Mesodermal cell (in vitro differentiated cells): ENCODE results near the gene IL5.
A peak's percentile ranks its signal among the peaks of the same experiment; 100 is the strongest.

Source experiments
- H3K27ac ChIP-seq: 2 replicates; pipeline ENCODE4 v1.7.0; 2013; ENCODE audit warnings: mild to moderate bottlenecking, low read depth, low read length, moderate library complexity; ENCODE audit not compliant: severe bottlenecking
- H3K36me3 ChIP-seq: 2 replicates; pipeline ENCODE4 v1.7.1; 2013; ENCODE audit warnings: mild to moderate bottlenecking, low read length, moderate library complexity; ENCODE audit not compliant: control insufficient read depth, insufficient read depth
- H3K4me1 ChIP-seq: one replicate; pipeline ENCODE4 v1.7.1; 2013; ENCODE audit warnings: mild to moderate bottlenecking, low read length; ENCODE audit not compliant: insufficient read depth, control insufficient read depth, poor library complexity, severe bottlenecking
- H3K4me3 ChIP-seq: 2 replicates; pipeline ENCODE4 v1.7.0; 2013; ENCODE audit warnings: low read length, control low read depth, mild to moderate bottlenecking; ENCODE audit not compliant: insufficient read depth, poor library complexity, severe bottlenecking; ENCODE audit errors: extremely low read depth
- H3K9me3 ChIP-seq: 2 replicates; pipeline ENCODE4 v1.7.1; 2013; ENCODE audit warnings: mild to moderate bottlenecking, low read length, moderate library complexity; ENCODE audit not compliant: control insufficient read depth
- WGBS, 2 experiments: methylation state at CpG; one replicate each; pipeline ENCODE4 v1.1.5; 2013; ENCODE audit warnings: missing lambda C conversion rate in 2 of 2; ENCODE audit not compliant: insufficient coverage in 2 of 2; 5-methylcytosine and 5-hydroxymethylcytosine counted together

Gene IL5

GRCh38 chr5:132498686-132499271 lies 44.5 kb downstream of the IL5 start:
- Histone ChIP-seq H3K9me3 (no peaks in the 10 kb centered on the region), H3K36me3 (no peaks in the 10 kb centered on the region), H3K4me1 (peaks cover 26% of the 10 kb centered on the region), H3K4me3 (no peak overlapping the region), H3K27ac (no peak overlapping the region)
- 85 to 92% methylated on average over 3 to 4 of the region's 4 CpGs for WGBS, 2 experiments

GRCh38 chr5:132498152-132498551 lies 45.2 kb downstream of the IL5 start:
- WGBS, 2 experiments = 87 to 90% methylated on average over 3 of the region's 3 CpGs
- Histone ChIP-seq H3K4me1 (peaks cover 26% of the 10 kb centered on the region), H3K27ac (peak overlapping the region; percentile 70), H3K9me3 (no peaks in the 10 kb centered on the region), H3K4me3 (no peak overlapping the region), H3K36me3 (no peaks in the 10 kb centered on the region)

GRCh38 chr5:132497488-132497997 lies 45.8 kb downstream of the IL5 start:
- 86 to 100% methylated on average over 1 to 2 of the region's 6 CpGs for WGBS, 2 experiments
- Histone ChIP-seq H3K9me3 (no peaks in the 10 kb centered on the region), H3K4me1 (peaks cover 25% of the 10 kb centered on the region), H3K36me3 (no peaks in the 10 kb centered on the region), H3K27ac (peak overlapping the region; percentile 70), H3K4me3 (no peak overlapping the region)

GRCh38 chr5:132496631-132497487 lies 46.5 kb downstream of the IL5 start:
- peaks cover 27% of the 10 kb centered on the region for H3K4me1 ChIP-seq
- peak overlapping the region; percentile 70 for H3K27ac ChIP-seq
- H3K9me3 ChIP-seq = no peaks in the 10 kb centered on the region
- H3K36me3 ChIP-seq = no peaks in the 10 kb centered on the region
- H3K4me3 ChIP-seq = peak overlapping the region; percentile 49
- 1 to 9% methylated on average over 34 to 43 of the region's 62 CpGs for WGBS, 2 experiments

- 0 to 1% methylated on average over 4 to 11 of the region's 18 CpGs for WGBS, 2 experiments
- Histone ChIP-seq H3K27ac (peak overlapping the region; percentile 70), H3K4me1 (peaks cover 33% of the 10 kb centered on the region), H3K4me3 (peak overlapping the region; percentile 49), H3K9me3 (no peaks in the 10 kb centered on the region), H3K36me3 (no peaks in the 10 kb centered on the region)
Observed at GRCh38 chr5:132496191-132496630, 47.1 kb downstream of the IL5 start.

GRCh38 chr5:132495667-132496190 lies 47.6 kb downstream of the IL5 start:
- peak overlapping the region; percentile 70 for H3K27ac ChIP-seq
- H3K36me3 ChIP-seq = no peaks in the 10 kb centered on the region
- H3K9me3 ChIP-seq = no peaks in the 10 kb centered on the region
- peaks cover 31% of the 10 kb centered on the region for H3K4me1 ChIP-seq
- WGBS, 2 experiments = 1 to 3% methylated on average over 11 to 18 of the region's 30 CpGs
- peak overlapping the region; percentile 49 for H3K4me3 ChIP-seq

GRCh38 chr5:132493821-132494220 lies 49.5 kb downstream of the IL5 start:
- Histone ChIP-seq H3K9me3 (no peaks in the 10 kb centered on the region), H3K4me3 (no peak overlapping the region), H3K36me3 (no peaks in the 10 kb centered on the region), H3K27ac (no peak overlapping the region), H3K4me1 (peaks cover 36% of the 10 kb centered on the region)
- 90 to 100% methylated on average over 1 to 2 of the region's 2 CpGs for WGBS, 2 experiments

GRCh38 chr5:132493241-132493640 lies 50.1 kb downstream of the IL5 start:
- H3K4me1 ChIP-seq = peaks cover 34% of the 10 kb centered on the region
- WGBS, 2 experiments = 80 to 88% methylated on average over 1 to 2 of the region's 4 CpGs
- no peak overlapping the region for H3K4me3 ChIP-seq
- H3K36me3 ChIP-seq = no peaks in the 10 kb centered on the region
- H3K9me3 ChIP-seq = no peaks in the 10 kb centered on the region
- no peak overlapping the region for H3K27ac ChIP-seq

GRCh38 chr5:132492386-132493125 lies 50.8 kb downstream of the IL5 start:
- WGBS, 2 experiments = 92 to 100% methylated on average over 1 of the region's 3 CpGs
- H3K36me3 ChIP-seq = peaks cover 3% of the 10 kb centered on the region
- peaks cover 29% of the 10 kb centered on the region for H3K4me1 ChIP-seq
- no peak overlapping the region for H3K27ac ChIP-seq
- no peaks in the 10 kb centered on the region for H3K9me3 ChIP-seq
- no peak overlapping the region for H3K4me3 ChIP-seq
